AG10803 (cell line): ENCODE results near the gene GNAI3.
A peak's percentile ranks its signal among the peaks of the same experiment; 100 is the strongest.

Experiments used
- DNase-seq: peaks from one replicate; pipeline ENCODE4 v3.0.0; 2010; ENCODE audit warnings: low read depth
- H3K4me3 ChIP-seq: 2 replicates; pipeline ENCODE4 v1.5.1; 2011; ENCODE audit warnings: mild to moderate bottlenecking, low read length, control low read depth
- CTCF ChIP-seq: conservative IDR thresholded peaks from 2 replicates; pipeline ENCODE4 v1.5.1; 2011; ENCODE audit warnings: mild to moderate bottlenecking, low read length, control low read depth, inconsistent platforms

GNAI3 gene

DNA sequence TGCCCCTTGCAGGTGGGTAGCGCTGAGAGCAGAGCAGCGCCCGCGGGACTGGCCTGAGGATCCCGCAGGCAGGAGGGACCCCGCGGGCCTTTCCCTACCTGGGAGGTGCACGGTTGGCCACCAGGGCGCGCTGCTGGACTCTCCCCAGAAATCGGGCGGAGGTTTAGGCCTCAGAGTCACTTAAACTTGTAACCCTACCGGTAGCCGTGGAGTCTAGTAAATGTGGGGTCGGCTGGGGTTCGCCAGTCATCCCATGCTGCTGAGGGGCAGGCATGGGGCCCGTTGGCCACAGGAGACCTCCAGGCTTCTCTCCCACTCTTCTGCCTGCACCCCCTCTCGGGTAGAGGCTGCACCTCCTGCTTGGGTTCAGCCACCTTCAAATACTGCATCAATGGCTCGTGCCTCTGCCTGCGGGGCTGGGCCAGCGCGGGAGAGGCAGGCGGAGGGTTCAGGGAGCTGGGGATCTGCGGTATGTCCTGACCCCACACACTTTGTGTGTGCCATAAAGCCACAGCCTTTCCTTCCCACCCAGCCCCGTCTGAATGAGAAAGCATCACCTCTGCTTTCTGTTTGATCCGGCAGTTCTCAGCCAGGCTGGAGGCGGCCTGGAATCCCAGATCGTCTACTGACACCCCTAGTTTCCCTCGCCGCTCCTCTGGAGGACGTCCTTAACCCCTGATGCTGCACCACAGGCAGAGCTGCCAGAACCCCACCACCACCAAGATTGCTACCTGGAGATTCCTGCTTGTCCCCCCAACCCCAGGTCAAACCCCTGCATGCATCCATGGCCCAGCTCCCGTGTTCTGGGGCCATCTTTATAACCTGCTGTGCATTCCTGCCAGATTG lies 95.2 kb downstream of the GNAI3 start:
- peak; percentile 79 for TF ChIP-seq CTCF
- H3K4me3 ChIP-seq: no peak overlapping the region
- DNase-seq: peak; percentile 56

DNA sequence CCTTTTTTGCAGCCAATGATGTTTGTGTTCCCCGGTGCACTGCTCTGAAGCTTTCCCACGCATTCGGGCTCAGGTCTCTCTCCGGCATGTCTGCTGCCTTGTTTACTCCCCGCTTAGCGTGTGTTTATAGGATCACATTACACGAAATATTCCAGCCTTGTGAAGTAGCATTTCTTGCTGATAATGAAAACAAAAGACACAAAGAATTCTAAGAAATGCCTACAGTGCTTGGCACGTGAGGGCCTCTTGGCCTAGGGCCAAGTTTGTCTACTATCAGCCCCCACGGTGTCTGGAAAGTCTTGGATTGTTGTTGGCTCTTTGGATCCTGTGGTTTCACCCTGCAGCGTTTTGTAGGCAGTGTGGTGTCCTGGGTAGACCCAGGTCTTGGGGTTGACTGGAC lies 96.3 kb downstream of the GNAI3 start:
- H3K4me3 ChIP-seq: no peak overlapping the region
- DNase-seq: no peak
- TF ChIP-seq CTCF: no peak

DNA sequence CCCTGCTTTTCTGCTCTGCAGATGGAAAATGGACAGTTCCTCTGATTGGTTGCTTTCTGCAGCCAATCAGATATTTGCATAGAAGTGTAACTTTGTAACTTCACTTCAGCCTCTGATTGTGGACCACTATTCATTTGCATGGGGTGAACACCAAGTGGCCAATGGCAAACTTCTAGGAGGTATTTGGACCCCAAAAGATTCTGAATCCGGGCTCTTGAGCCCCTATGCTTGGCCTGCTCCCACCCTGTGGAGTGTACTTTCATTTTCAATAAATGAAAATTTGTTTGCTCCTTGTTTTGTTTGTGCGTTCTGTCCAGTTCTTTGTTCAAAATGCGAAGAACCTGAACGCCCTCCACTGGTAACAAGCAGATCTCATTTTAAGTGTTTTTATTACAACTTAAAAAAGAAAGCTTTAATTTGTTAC lies 101.1 kb downstream of the GNAI3 start:
- DNase-seq: peak; percentile 75
- peak; percentile 67 for TF ChIP-seq CTCF
- H3K4me3 ChIP-seq: peak overlapping the region; percentile 51

DNA sequence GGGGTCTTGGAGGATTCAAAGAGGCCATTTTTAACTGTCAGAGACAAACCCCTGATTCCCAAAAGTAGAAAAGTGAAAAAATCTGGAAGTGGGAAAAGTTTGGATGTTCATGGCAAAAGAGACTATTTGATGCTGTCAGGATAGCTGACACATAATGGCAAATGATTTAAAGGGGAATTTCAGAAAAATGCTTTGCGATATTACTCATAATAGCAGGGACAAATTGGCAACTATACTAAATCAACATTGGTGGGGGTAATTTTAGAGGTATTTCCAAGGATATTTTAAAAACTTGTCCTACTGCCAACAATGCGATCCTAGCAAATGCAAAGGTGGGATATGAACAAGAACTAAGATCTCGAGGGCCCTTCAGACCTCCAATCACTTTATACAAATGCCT lies 102.2 kb downstream of the GNAI3 start:
- no peak for TF ChIP-seq CTCF
- no peak overlapping the region for H3K4me3 ChIP-seq
- DNase-seq: no peak

DNA sequence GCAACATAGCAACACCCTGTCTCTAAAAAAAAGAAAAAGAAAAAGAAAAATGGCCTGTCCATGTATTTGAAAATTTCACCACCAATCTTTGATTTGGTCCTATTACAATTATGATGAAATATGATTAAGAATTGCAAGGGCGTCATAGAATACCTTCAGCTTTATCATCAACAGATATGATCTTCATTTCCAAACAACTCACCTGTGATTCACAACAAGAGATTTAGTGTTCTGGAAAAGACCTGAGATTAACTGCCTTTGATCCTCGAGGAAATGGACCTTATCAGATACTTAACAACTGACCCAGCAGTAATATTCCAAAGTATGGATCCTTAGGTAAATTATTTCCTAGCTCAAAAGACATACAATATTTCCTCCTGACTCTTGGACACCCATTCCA lies 104.0 kb downstream of the GNAI3 start:
- H3K4me3 ChIP-seq: no peak overlapping the region
- TF ChIP-seq CTCF: no peak
- no peak for DNase-seq

- peak; percentile 17 for DNase-seq
- no peak for TF ChIP-seq CTCF
- no peak overlapping the region for H3K4me3 ChIP-seq
Observed at GRCh38 chr1:109653306-109653705, 104.9 kb downstream of the GNAI3 start.

DNA sequence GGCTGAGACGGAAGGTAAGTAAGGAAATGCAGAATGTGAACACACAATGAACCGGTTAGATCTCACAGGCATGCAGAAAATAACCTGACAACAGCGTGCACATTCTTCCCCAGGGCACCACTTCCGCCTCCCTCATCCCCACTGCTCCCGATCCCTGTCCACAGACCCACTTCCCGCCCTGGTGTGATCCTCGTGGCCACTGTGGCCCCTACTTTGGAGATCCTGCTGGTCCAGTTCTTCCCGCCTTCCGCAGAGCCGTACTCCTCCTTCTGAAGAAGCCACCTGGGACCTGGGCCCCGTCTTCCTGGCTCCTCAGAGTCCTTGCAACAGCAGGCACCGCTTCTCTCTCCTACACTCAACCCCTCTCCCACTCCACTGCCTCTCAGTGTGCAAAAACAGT lies 106.1 kb downstream of the GNAI3 start:
- DNase-seq: no peak
- no peak for TF ChIP-seq CTCF
- H3K4me3 ChIP-seq: no peak overlapping the region
